Tibial nerve (tissue), 4 donors: ENCODE measurements around the gene METTL17. TPM values are rescaled to one million over a fixed set of nuclear protein-coding genes. Genes with fewer than 3 reads are reported as not detected.

ENCODE experiments used
- DNase-seq, 2 donors: peaks; one replicate each; pipeline ENCODE4 v3.0.0-alpha.2; 2019; ENCODE audit warnings: low spot score in 2 of 2
- H3K27ac ChIP-seq, 4 donors: fragments of 200-600 bp; sonication (generic) in 3 of 4; one replicate each; pipeline ENCODE4 v1.5.1; 2017 to 2019; ENCODE audit warnings: mild to moderate bottlenecking in 1 of 4
- H3K27me3 ChIP-seq, 2 donors: fragments of 200-600 bp; sonication (generic) in 1 of 2; one replicate each; pipeline versions ENCODE4 v1.5.1 to v1.6.0; 2017 to 2019
- H3K36me3 ChIP-seq, 3 donors: fragments of 200-600 bp; sonication (generic); one replicate each; pipeline ENCODE4 v1.5.1; 2018 to 2019
- H3K4me1 ChIP-seq, 4 donors: fragments of 200-600 bp; sonication (generic) in 3 of 4; one replicate each; pipeline ENCODE4 v1.5.1; 2017 to 2019
- H3K4me3 ChIP-seq, 4 donors: fragments of 200-600 bp; sonication (generic) in 3 of 4; one replicate each; pipeline ENCODE4 v1.5.1; 2017 to 2019; ENCODE audit warnings: mild to moderate bottlenecking in 1 of 4, moderate library complexity in 1 of 4
- H3K9me3 ChIP-seq, 4 donors: fragments of 200-600 bp; sonication (generic) in 3 of 4; one replicate each; pipeline ENCODE4 v1.5.1; 2017 to 2019
- EP300 ChIP-seq, 2 donors: sonication (generic); formaldehyde crosslinking; IDR thresholded peaks; one replicate each; pipeline ENCODE4 v1.6.1; 2017; ENCODE audit warnings: antibody characterized with exemption in 2 of 2, mild to moderate bottlenecking in 1 of 2
- POLR2A ChIP-seq, 2 donors: fragments of 450-650 bp; IDR thresholded peaks; one replicate each; pipeline ENCODE4 v1.6.1; 2017; ENCODE audit warnings: antibody characterized with exemption in 2 of 2, mild to moderate bottlenecking in 2 of 2, moderate library complexity in 2 of 2
- WGBS, 2 donors: methylation state at CpG; one replicate each; pipeline ENCODE4 v1.1.5; 2018; 5-methylcytosine and 5-hydroxymethylcytosine counted together
- total RNA-seq, 4 donors: library from RNA; depleted of rRNA; stranded (reverse); fragments of >200 nt; gene quantifications; one replicate each; pipeline ENCODE4 v1.1.0, GENCODE V29; 2016
- TF ChIP-seq, protein P1 (sequence below), 5 experiments: fragments of 200-600 bp in 3 of 5; fragments of 450-650 bp in 2 of 5; sonication (generic) in 3 of 5; IDR thresholded peaks; one replicate each; pipeline ENCODE4 v1.5.1; 2016 to 2019; ENCODE audit warnings: antibody characterized with exemption in 5 of 5, mild to moderate bottlenecking in 3 of 5, moderate library complexity in 2 of 5

The METTL17 gene
- total RNA-seq, 4 donors from 2014 or later: 61.5 to 134 (median 122) TPM

DNA sequence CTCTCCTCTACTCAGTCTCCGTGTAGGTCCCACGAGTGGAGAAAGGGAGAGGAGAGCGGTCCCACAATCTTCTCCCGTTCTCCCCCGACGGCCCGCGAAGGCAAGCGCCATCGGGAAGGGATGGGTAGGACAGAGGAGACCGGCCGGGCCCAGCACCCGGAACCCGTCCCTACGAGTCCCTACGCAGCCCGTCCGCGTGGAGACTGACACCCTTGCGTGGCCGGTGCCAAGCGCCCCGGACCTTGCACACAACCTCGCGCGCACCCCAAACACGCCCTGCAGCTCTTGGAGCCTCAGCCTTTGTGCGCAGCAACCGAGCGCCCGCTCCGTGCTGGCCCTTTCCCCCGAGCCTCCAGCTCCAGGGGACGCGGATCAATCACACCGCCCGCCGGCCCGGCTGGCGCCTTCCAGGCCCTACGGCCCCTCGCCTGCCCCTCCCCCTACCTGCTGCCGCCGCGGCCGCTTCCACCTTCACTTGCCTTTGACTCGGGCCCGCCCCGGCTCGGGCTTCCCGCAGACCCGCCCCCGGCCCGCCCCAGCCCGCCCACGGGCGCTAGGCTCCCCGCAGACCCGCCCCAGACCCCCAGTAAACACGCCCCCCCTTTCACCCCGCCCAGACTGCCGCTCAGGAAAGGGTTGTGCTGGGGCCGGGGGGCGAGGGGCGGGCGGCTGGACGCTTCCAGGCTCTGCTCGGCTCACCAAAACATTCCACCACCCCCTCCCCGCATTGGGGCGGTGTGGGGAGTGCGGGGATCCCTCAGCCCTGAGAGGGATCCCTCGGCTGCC is 35.0 kb downstream of the METTL17 start, which contains the start of gene NDRG2:
NDRG2 (minus strand) TSS at position 477 of the 786 bp plus-strand sequence. CDS start 1,746 bp downstream, outside the sequence.
- H3K27ac ChIP-seq: peak within 1 kb of the TSS; percentile 92 to 99 (median 96)
- TF ChIP-seq EP300 (IDR thresholded peaks at IDR 0.05): peak in 1 of 2 donors; percentile 59
- peak in 1 of 2 donors; percentile 49 for TF ChIP-seq POLR2A (IDR thresholded peaks at IDR 0.05)
- TF ChIP-seq, protein P1, sequence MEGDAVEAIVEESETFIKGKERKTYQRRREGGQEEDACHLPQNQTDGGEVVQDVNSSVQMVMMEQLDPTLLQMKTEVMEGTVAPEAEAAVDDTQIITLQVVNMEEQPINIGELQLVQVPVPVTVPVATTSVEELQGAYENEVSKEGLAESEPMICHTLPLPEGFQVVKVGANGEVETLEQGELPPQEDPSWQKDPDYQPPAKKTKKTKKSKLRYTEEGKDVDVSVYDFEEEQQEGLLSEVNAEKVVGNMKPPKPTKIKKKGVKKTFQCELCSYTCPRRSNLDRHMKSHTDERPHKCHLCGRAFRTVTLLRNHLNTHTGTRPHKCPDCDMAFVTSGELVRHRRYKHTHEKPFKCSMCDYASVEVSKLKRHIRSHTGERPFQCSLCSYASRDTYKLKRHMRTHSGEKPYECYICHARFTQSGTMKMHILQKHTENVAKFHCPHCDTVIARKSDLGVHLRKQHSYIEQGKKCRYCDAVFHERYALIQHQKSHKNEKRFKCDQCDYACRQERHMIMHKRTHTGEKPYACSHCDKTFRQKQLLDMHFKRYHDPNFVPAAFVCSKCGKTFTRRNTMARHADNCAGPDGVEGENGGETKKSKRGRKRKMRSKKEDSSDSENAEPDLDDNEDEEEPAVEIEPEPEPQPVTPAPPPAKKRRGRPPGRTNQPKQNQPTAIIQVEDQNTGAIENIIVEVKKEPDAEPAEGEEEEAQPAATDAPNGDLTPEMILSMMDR (IDR thresholded peaks at IDR 0.05): no peak
- H3K4me1 ChIP-seq: peaks cover 0 to 67% (median 15%) of the 10 kb centered on the region in 4 donors
- no peaks in the 10 kb centered on the region for H3K9me3 ChIP-seq
- peak within 1 kb of the TSS; percentile 65 to 76 (median 75) for H3K4me3 ChIP-seq
- 1% methylated on average over 33 to 43 of the region's 72 CpGs for WGBS, 2 donors
- H3K27me3 ChIP-seq: no peaks in the 10 kb centered on the region
- peak; percentile 71 to 72 for DNase-seq
- peaks cover 0 to 26% (median 2%) of the 10 kb centered on the region in 3 donors for H3K36me3 ChIP-seq

DNA sequence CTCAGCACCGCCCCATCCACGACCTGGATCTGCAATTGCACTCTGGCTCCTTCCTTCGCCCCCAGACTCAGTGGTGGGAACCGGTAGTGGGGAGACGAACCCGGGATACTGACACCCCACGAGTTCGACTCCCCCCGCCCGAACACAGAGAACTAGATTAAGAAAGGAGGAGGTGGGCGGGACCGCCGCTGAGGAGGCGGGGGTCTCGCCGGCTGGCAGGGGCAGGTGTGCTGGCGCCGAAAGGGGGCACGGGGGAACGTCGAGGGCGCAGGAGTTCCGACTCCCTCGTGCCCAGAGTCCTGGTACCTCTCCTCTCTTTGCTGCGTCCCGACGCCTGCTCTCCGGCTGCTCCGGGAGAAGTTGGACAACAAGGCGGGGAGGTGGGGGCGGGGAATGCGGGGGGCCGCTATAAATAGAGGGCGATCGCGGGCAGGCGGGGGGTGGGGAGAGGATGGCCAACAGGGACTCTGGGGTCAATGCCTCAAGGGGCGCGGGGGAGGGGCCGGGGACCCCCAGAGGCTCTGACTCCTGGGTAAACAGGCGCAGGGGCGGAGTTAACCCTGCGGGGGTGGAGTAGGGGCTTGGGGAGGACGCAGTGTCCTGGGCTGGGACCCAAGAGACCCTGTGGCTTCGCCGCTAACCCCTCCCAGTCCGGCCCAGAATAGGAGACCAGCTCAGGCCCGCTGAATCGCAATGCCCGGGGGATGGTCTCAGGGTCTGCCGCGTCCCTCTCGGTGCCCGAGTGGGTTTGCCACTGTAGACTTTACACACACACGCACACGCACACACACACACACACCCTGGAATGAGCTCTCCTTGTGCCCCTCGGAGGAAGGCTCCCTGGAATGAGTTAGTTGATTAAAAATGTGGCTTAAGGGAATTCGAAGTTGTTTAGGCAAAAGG is 35.8 kb downstream of the METTL17 start:
- Histone ChIP-seq H3K4me1 (peaks cover 0 to 64% (median 15%) of the 10 kb centered on the region in 4 donors), H3K9me3 (no peaks in the 10 kb centered on the region), H3K27me3 (no peaks in the 10 kb centered on the region), H3K27ac (peak overlapping the region; percentile 92 to 99 (median 96)), H3K4me3 (peak overlapping the region; percentile 65 to 76 (median 75)), H3K36me3 (peaks cover 0 to 18% (median 0%) of the 10 kb centered on the region in 3 donors)
- WGBS, 2 donors: 1 to 7% methylated on average over 30 to 42 of the region's 58 CpGs
- TF ChIP-seq, protein P1 (IDR thresholded peaks at IDR 0.05): peak in 2 of 5 experiments; percentile 23 to 40
- TF ChIP-seq EP300 (IDR thresholded peaks at IDR 0.05): peak in 1 of 2 donors; percentile 65
- peak in 1 of 2 donors; percentile 19 for TF ChIP-seq POLR2A (IDR thresholded peaks at IDR 0.05)
- DNase-seq: peak; percentile 64 to 77

GRCh38 chr14:21026274-21026987 is 36.7 kb downstream of the METTL17 start:
- no peaks in the 10 kb centered on the region for H3K27me3 ChIP-seq
- H3K4me1 ChIP-seq: peaks cover 0 to 56% (median 14%) of the 10 kb centered on the region in 4 donors
- H3K4me3 ChIP-seq: peak overlapping the region; percentile 65 to 76 (median 75)
- peak in 1 of 2 donors; percentile 40 for DNase-seq
- 34 to 41% methylated on average over 7 of the region's 7 CpGs for WGBS, 2 donors
- TF ChIP-seq, protein P1 (IDR thresholded peaks at IDR 0.05): no peak
- TF ChIP-seq EP300 (IDR thresholded peaks at IDR 0.05): peak in 1 of 2 donors; percentile 8
- H3K9me3 ChIP-seq: no peaks in the 10 kb centered on the region
- peak overlapping the region; percentile 92 to 99 (median 96) for H3K27ac ChIP-seq
- H3K36me3 ChIP-seq: peaks cover 0 to 10% (median 0%) of the 10 kb centered on the region in 3 donors

GRCh38 chr14:21026988-21027315 is 37.2 kb downstream of the METTL17 start:
- no peak for DNase-seq
- WGBS, 2 donors: 22 to 52% methylated on average over 3 of the region's 3 CpGs
- Histone ChIP-seq H3K9me3 (no peaks in the 10 kb centered on the region), H3K4me3 (peak overlapping the region in 2 of 4 donors; percentile 65 to 75), H3K27me3 (no peaks in the 10 kb centered on the region), H3K27ac (peak overlapping the region; percentile 92 to 99 (median 96)), H3K36me3 (peaks cover 0 to 5% (median 0%) of the 10 kb centered on the region in 3 donors), H3K4me1 (peaks cover 0 to 50% (median 13%) of the 10 kb centered on the region in 4 donors)
- no peak for TF ChIP-seq POLR2A (IDR thresholded peaks at IDR 0.05)
- TF ChIP-seq, protein P1 (IDR thresholded peaks at IDR 0.05): no peak
- TF ChIP-seq EP300 (IDR thresholded peaks at IDR 0.05): no peak
